ENCODE results near the gene CORIN.
"Not testable (repeated sequence)": the region's sequence is repeated elsewhere in the genome, so short reads cannot be mapped to it uniquely, and the experiment has no call there.

The CORIN gene

DNA sequence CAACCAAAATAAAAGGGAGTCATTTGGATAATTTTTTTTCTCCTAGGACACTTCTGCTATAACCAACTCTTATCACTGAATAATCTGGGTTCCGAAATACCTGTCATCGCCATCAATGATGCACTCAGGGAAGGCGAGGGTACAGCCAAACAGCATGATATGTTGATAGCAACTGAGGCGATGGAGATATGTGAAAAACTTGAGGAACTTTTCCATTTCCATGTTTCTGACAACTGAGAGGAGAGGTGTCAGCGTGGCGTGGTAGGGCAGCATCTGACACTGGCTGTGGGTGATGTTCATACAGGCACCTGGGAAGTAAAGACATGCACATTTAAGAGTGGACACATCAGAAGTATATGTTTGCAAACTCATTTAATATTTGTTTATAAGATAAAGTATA lies 74.6 kb downstream of the CORIN start:
- DNase-seq: no peak

GRCh38 chr4:47762376-47763266 lies 75.2 kb downstream of the CORIN start:
- DNase-seq: no peak

- not testable (repeated sequence) for DNase-seq
Measured at GRCh38 chr4:47753316-47753715, 84.6 kb downstream of the CORIN start.

GRCh38 chr4:47752214-47752613 lies 85.7 kb downstream of the CORIN start:
- no peak for DNase-seq

DNA sequence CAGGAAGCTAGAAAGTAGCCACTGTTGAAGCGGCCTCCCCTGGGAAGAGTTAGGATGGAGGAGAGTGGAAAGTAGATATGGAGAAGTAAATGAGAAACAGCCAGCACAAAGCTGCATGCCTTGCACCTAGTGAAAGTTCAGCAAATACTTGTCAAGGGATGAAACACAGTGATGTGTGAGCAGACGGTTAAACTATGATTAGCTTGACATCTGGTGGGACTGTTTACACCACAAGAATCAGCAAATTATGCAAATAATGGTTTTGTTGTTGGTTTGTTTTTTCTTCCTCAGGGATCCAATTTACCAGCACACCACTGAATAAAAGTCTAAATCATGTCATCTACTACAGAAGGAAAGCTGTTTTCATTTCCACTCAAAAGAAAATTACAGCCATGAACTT lies 87.1 kb downstream of the CORIN start:
- no peak for DNase-seq

- DNase-seq: no peak
Measured at GRCh38 chr4:47749858-47750257, 88.0 kb downstream of the CORIN start.

DNA sequence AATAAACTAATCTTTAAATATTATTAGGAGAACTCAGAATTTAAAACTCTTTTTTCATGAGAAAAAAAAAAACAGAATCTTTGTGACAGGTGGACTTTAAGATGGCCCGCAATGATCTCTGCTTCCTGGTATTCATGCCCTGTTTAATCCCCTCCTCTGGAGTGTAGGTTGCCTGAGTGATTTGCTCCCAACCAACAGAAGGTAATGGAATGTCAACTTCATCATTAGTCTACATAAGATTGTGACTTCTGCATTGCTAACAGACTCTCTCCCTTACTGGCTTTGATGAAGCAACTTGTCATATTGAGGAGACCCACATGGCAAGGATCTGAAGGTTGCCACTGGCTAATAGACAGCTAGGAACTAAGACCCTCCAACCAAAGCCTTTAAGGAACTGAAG lies 88.8 kb downstream of the CORIN start:
- no peak for DNase-seq

DNA sequence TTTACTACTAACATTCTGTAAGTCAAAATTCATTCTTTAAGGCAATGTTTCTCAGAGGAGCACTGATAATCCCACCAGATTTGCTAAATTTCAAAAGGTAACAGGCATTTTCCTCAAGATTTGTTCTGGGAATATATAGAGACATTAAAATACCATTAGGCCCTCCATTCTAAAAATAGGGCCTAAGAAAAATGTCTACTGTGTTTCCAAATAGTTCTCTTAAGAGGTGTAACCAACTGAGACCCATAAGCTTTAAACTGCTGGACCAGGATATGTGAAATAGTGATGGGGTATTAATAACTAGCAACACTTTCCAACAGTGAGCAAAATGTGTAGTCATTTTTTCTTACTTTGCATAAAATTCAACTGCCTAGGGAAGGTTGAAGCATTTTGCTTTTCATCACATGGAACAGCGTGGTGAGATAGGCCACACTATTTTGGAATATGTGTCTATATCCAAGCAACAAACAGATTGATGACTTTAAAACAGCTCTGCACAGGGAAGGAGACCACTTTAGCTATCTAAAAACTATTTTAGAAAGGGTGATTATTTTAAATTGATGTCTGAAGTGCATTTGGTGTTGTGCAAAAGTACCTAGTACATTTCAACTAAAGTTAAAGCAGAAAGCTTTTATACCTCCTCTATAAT lies 89.9 kb downstream of the CORIN start:
- no peak for DNase-seq

DNA sequence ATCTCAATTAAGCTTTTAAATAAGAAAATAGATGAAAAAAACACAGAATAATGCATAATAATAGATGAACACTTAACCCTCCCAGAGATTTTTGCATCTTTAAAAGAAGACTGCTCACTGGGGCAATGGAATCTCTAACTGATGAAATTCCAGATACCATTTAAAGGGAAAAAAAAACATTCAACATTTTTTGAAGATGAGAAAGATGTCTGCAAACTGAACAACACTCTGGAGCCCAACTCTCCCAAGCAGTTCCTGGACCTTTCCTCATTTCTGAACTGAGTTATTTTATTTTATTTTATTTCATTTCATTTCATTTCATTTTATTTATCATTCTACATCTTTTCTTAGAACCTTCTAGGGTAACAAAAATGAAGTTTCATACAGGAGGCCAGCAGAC lies 90.7 kb downstream of the CORIN start:
- no peak for DNase-seq

DNA sequence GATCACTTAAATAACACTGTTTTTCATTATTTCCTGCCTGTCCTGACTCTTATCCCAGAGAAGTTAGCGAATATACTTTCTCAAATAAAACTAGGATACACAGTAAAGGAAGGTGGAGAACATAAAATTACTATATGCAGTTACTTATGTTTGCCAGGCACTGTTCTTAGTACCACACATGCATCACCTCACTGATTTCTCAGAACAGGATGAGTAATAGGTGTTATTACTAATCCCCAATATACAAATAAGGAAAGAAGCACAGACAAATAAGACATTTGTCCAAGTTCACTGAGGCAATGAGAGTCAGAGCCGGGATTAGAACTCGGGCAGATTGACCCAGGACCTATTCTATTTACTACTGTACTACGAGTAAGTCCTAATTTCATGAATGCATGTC lies 91.7 kb downstream of the CORIN start:
- DNase-seq: no peak

DNA sequence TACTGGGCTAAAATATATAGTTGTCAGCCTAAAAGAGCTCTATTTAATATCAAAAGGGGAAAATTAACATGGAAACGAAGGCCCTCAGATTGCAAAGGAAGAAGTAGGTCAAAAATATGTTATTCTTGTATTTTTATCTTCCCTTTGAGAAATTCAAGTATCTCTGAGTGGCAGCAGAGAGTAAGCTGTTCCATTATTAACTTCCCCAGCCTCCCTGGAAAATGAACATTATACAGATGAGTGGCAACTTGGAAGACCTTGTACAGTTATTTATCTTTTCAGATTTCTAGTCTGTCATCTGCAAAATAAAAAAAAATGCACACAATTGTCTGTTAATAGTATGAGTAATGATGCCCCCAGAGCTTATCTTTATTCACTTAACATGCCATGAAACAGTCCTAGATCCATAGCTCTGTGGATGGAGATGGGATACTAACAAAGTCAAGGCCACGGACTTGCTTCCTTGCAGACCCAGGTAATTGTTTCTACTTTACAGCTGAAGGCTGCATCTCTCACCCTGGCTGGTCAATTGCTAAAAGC lies 93.0 kb downstream of the CORIN start:
- DNase-seq: no peak

DNA sequence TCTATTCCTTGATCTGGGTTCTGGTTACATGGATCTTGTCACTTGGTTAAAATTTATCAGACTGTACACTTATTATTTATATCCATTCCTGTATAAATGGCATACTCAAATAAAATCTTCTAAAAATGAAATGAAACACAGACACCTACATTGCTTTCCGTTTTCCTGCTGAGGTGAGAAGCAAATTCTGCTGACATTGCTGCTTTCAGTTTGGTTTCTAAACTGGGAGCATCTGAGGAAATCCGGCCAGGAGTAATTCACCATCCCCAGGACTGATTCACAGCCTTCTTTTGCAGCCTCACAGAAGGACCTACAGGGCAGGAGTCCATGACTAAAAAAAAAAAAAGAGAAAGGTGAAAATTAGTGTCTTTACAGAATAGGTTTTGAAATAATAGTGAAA lies 93.6 kb downstream of the CORIN start:
- no peak for DNase-seq

GRCh38 chr4:47741200-47741599 lies 96.7 kb downstream of the CORIN start:
- DNase-seq: no peak

DNA sequence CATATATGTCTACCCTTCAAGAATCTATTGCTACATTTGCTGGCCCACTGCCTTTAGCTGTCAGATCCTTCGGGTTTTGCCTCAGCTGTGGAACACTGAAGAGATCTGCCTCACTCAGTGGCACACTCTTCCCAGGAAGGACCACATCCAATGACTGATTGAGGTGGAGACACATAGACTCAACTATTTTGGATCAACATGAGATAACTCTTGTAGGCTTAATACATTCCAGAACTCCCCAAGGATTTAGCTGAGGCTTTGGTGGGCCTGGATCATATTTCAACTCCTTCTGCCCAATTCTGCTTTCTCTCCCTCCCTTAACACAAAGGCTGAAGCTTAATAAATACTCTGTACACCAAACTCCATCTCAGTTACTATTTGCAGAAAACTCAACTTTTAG lies 100.5 kb downstream of the CORIN start:
- DNase-seq: no peak

- no peak for DNase-seq
Measured at GRCh38 chr4:47736555-47736954, 101.3 kb downstream of the CORIN start.

GRCh38 chr4:47736146-47736545 lies 101.7 kb downstream of the CORIN start:
- no peak for DNase-seq

GRCh38 chr4:47733302-47734175 lies 104.3 kb downstream of the CORIN start:
- DNase-seq: no peak

DNA sequence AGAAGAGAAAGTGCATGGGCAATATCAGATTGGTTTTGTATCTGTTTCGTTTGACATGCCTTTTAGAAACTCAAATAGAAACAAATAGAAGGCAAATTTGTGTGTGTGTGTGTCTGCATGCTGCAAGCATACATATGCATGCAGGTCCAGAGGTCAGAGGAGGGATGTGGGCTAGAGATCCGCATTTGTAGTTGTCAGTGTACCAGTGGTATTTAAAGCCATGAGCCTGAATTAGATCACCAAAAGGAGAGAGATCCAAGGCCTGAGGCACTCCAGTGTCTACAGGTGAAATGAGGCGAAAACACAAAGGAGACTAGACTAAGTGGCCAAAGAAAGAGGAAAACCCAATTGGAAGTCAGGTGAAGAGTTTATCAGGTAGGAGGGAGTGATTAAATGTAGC lies 106.7 kb downstream of the CORIN start:
- DNase-seq: no peak

GRCh38 chr4:47729131-47729680 lies 108.7 kb downstream of the CORIN start:
- no peak for DNase-seq

- no peak for DNase-seq
Measured at GRCh38 chr4:47721892-47722575, 115.8 kb downstream of the CORIN start.

- DNase-seq: no peak
Measured at GRCh38 chr4:47721485-47721884, 116.4 kb downstream of the CORIN start.

- DNase-seq: no peak
Measured at GRCh38 chr4:47720787-47721186, 117.1 kb downstream of the CORIN start.
